ENCODE data around the gene GNAO1.

Gene GNAO1

GRCh38 chr16:56279914-56280313, 88.6 kb downstream of the GNAO1 start:
- no peak for DNase-seq (ENCODE audit: extremely low spot score)
- ChIA-PET POLR2A (no interaction called here), CTCF (interaction anchor here (0.9 to 2.0 kb wide), 4 partner anchors 9 to 39 kb away, joined by 3 to 6 read pairs (median 6); no protein-coding TSS in a partner anchor)
- no peak for TF ChIP-seq CTCF (IDR thresholded peaks at IDR 0.05; ENCODE audit: control extremely low read depth, extremely low read depth, low read depth, missing control alignments)

- POLR2A ChIA-PET = no interaction called here
- no peak for TF ChIP-seq CTCF (IDR thresholded peaks at IDR 0.05; ENCODE audit: control extremely low read depth, extremely low read depth, low read depth, missing control alignments)
- CTCF ChIA-PET = interaction anchor here (1.3 to 2.0 kb wide), 4 partner anchors 12 to 333 kb away, joined by 3 to 5 read pairs (median 4); no protein-coding TSS in a partner anchor
- DNase-seq (ENCODE audit: extremely low spot score) = no peak
Observed at GRCh38 chr16:56281249-56281805, 90.0 kb downstream of the GNAO1 start.

GRCh38 chr16:56282451-56282850, 91.2 kb downstream of the GNAO1 start:
- POLR2A ChIA-PET = no interaction called here
- no peak for TF ChIP-seq CTCF (IDR thresholded peaks at IDR 0.05; ENCODE audit: control extremely low read depth, extremely low read depth, low read depth, missing control alignments)
- CTCF ChIA-PET = interaction anchor here (1.3 to 2.0 kb wide), 5 partner anchors 8 to 38 kb away, joined by 3 to 5 read pairs (median 4); no protein-coding TSS in a partner anchor
- DNase-seq (ENCODE audit: extremely low spot score) = no peak

- DNase-seq (ENCODE audit: extremely low spot score) = no peak
- POLR2A ChIA-PET = no interaction called here
- TF ChIP-seq CTCF (IDR thresholded peaks at IDR 0.05; ENCODE audit: control extremely low read depth, extremely low read depth, low read depth, missing control alignments) = no peak
- CTCF ChIA-PET = interaction anchor here (0.9 kb wide), 1 partner anchor 9 kb away, joined by 3 read pairs; no protein-coding TSS in a partner anchor
Observed at GRCh38 chr16:56284521-56284920, 93.2 kb downstream of the GNAO1 start.

GRCh38 chr16:56286809-56287208, 95.5 kb downstream of the GNAO1 start:
- ChIA-PET CTCF (interaction anchor here (1.0 to 1.6 kb wide), 2 partner anchors 15 to 32 kb away, joined by 3 to 5 read pairs; no protein-coding TSS in a partner anchor), POLR2A (interaction anchor here (0.5 kb wide), 1 partner anchor 40 kb away, joined by 8 read pairs; no protein-coding TSS in a partner anchor)
- DNase-seq (ENCODE audit: extremely low spot score) = no peak
- TF ChIP-seq CTCF (IDR thresholded peaks at IDR 0.05; ENCODE audit: control extremely low read depth, extremely low read depth, low read depth, missing control alignments) = no peak

- ChIA-PET CTCF (interaction anchor here (1.0 kb wide), 1 partner anchor 14 kb away, joined by 3 read pairs; no protein-coding TSS in a partner anchor), POLR2A (no interaction called here)
- DNase-seq (ENCODE audit: extremely low spot score) = no peak
- TF ChIP-seq CTCF (IDR thresholded peaks at IDR 0.05; ENCODE audit: control extremely low read depth, extremely low read depth, low read depth, missing control alignments) = no peak
Observed at GRCh38 chr16:56288019-56288418, 96.7 kb downstream of the GNAO1 start.
